ENCODE results near the gene HOXC12. TPM values are rescaled to one million over a fixed set of nuclear protein-coding genes. Genes with fewer than 3 reads are reported as not detected.

Gene HOXC12
- total RNA-seq = not detected

- H3K4me1 Mint-ChIP-seq (ENCODE audit: low read depth) = peaks cover 42% of the 10 kb centered on the region
- no peaks in the 10 kb centered on the region for H3K36me3 Mint-ChIP-seq (ENCODE audit: insufficient read depth in 2 of 2)
- H3K4me3 Mint-ChIP-seq = peak within 1 kb of the TSS in 1 of 2 donors; percentile 8
- H3K9me3 Mint-ChIP-seq = no peaks in the 10 kb centered on the region
- H3K27me3 Mint-ChIP-seq (ENCODE audit: low read depth) = peaks cover 91% of the 10 kb centered on the region
- H3K27ac Mint-ChIP-seq = peak within 1 kb of the TSS; percentile 45
- no peak for ATAC-seq (replicated peaks in 1 of 2)
- DNase-seq = no peak
These were observed at the start of gene HOXC12 for GRCh38 chr12:53954694-53955035. TSS of gene HOXC12 (plus strand) at chr12:53954903. CDS start at chr12:53954930, 27 bp downstream.

- H3K9me3 Mint-ChIP-seq = no peaks in the 10 kb centered on the region
- no peaks in the 10 kb centered on the region for H3K4me1 Mint-ChIP-seq (ENCODE audit: low read depth)
- no peaks in the 10 kb centered on the region for H3K36me3 Mint-ChIP-seq (ENCODE audit: insufficient read depth in 2 of 2)
- ATAC-seq (replicated peaks in 1 of 2) = no peak
- peaks cover 20% of the 10 kb centered on the region for H3K27me3 Mint-ChIP-seq (ENCODE audit: low read depth)
- DNase-seq = no peak
- H3K27ac Mint-ChIP-seq = no peak overlapping the region
- H3K4me3 Mint-ChIP-seq = no peak overlapping the region
These were observed 47.6 kb upstream of the HOXC12 start for GRCh38 chr12:53907103-53907502.

GRCh38 chr12:53916788-53917655, 37.7 kb upstream of the HOXC12 start:
- no peak for ATAC-seq (replicated peaks in 1 of 2)

GRCh38 chr12:53924521-53925405, 29.9 kb upstream of the HOXC12 start:
- H3K4me3 Mint-ChIP-seq = no peak overlapping the region
- H3K27ac Mint-ChIP-seq = no peak overlapping the region
- no peak for ATAC-seq (replicated peaks in 1 of 2)
- peaks cover 0 to 7% of the 10 kb centered on the region in 2 donors for H3K36me3 Mint-ChIP-seq (ENCODE audit: insufficient read depth in 2 of 2)
- no peaks in the 10 kb centered on the region for H3K9me3 Mint-ChIP-seq
- H3K27me3 Mint-ChIP-seq (ENCODE audit: low read depth) = peaks cover 93% of the 10 kb centered on the region
- DNase-seq = no peak
- H3K4me1 Mint-ChIP-seq (ENCODE audit: low read depth) = peaks cover 4% of the 10 kb centered on the region

More at GRCh38 chr12:53916788-53917655, 37.7 kb upstream of the HOXC12 start:
- peaks cover 47% of the 10 kb centered on the region for H3K27me3 Mint-ChIP-seq (ENCODE audit: low read depth)
- no peak overlapping the region for H3K27ac Mint-ChIP-seq
- no peaks in the 10 kb centered on the region for H3K36me3 Mint-ChIP-seq (ENCODE audit: insufficient read depth in 2 of 2)
- H3K4me3 Mint-ChIP-seq = no peak overlapping the region
- H3K9me3 Mint-ChIP-seq = no peaks in the 10 kb centered on the region
- no peak for DNase-seq
- no peaks in the 10 kb centered on the region for H3K4me1 Mint-ChIP-seq (ENCODE audit: low read depth)

- H3K36me3 Mint-ChIP-seq (ENCODE audit: insufficient read depth in 2 of 2) = peaks cover 0 to 7% of the 10 kb centered on the region in 2 donors
- H3K4me3 Mint-ChIP-seq = no peak overlapping the region
- H3K27me3 Mint-ChIP-seq (ENCODE audit: low read depth) = peaks cover 99% of the 10 kb centered on the region
- no peaks in the 10 kb centered on the region for H3K9me3 Mint-ChIP-seq
- no peak overlapping the region for H3K27ac Mint-ChIP-seq
- no peak for ATAC-seq (replicated peaks in 1 of 2)
- peaks cover 8% of the 10 kb centered on the region for H3K4me1 Mint-ChIP-seq (ENCODE audit: low read depth)
- no peak for DNase-seq
These were observed 27.3 kb upstream of the HOXC12 start for GRCh38 chr12:53927220-53928029.

- no peak overlapping the region for H3K27ac Mint-ChIP-seq
- ATAC-seq (replicated peaks in 1 of 2) = no peak
- no peak for DNase-seq
- H3K4me3 Mint-ChIP-seq = no peak overlapping the region
- H3K36me3 Mint-ChIP-seq (ENCODE audit: insufficient read depth in 2 of 2) = peaks cover 0 to 7% of the 10 kb centered on the region in 2 donors
- peaks cover 8% of the 10 kb centered on the region for H3K4me1 Mint-ChIP-seq (ENCODE audit: low read depth)
- H3K9me3 Mint-ChIP-seq = no peaks in the 10 kb centered on the region
- peaks cover 99% of the 10 kb centered on the region for H3K27me3 Mint-ChIP-seq (ENCODE audit: low read depth)
These were observed 26.5 kb upstream of the HOXC12 start for GRCh38 chr12:53928054-53928835.

GRCh38 chr12:53929527-53929926, 25.2 kb upstream of the HOXC12 start:
- DNase-seq (no peak), ATAC-seq (replicated peaks in 1 of 2) (no peak)
- Mint-ChIP-seq H3K36me3 (ENCODE audit: insufficient read depth in 2 of 2) (peaks cover 0 to 7% of the 10 kb centered on the region in 2 donors), H3K27me3 (ENCODE audit: low read depth) (peaks cover 99% of the 10 kb centered on the region), H3K4me1 (ENCODE audit: low read depth) (peaks cover 8% of the 10 kb centered on the region), H3K27ac (no peak overlapping the region), H3K9me3 (no peaks in the 10 kb centered on the region), H3K4me3 (no peak overlapping the region)

GRCh38 chr12:53930591-53931255, 24.0 kb upstream of the HOXC12 start:
- Mint-ChIP-seq H3K36me3 (ENCODE audit: insufficient read depth in 2 of 2) (peaks cover 0 to 7% of the 10 kb centered on the region in 2 donors), H3K27ac (no peak overlapping the region), H3K4me1 (ENCODE audit: low read depth) (peaks cover 17% of the 10 kb centered on the region), H3K4me3 (no peak overlapping the region), H3K9me3 (no peaks in the 10 kb centered on the region), H3K27me3 (ENCODE audit: low read depth) (peaks cover 99% of the 10 kb centered on the region)
- ATAC-seq (replicated peaks in 1 of 2) (no peak), DNase-seq (no peak)

GRCh38 chr12:53931844-53932581, 22.7 kb upstream of the HOXC12 start:
- DNase-seq = no peak
- Mint-ChIP-seq H3K27me3 (ENCODE audit: low read depth) (peaks cover 99% of the 10 kb centered on the region), H3K4me3 (no peak overlapping the region), H3K9me3 (no peaks in the 10 kb centered on the region), H3K27ac (no peak overlapping the region), H3K36me3 (ENCODE audit: insufficient read depth in 2 of 2) (peaks cover 0 to 8% of the 10 kb centered on the region in 2 donors), H3K4me1 (ENCODE audit: low read depth) (peaks cover 21% of the 10 kb centered on the region)
- no peak for ATAC-seq (replicated peaks in 1 of 2)

- no peaks in the 10 kb centered on the region for H3K9me3 Mint-ChIP-seq
- peaks cover 26% of the 10 kb centered on the region for H3K4me1 Mint-ChIP-seq (ENCODE audit: low read depth)
- peaks cover 100% of the 10 kb centered on the region for H3K27me3 Mint-ChIP-seq (ENCODE audit: low read depth)
- ATAC-seq (replicated peaks in 1 of 2) (no peak), DNase-seq (no peak)
- H3K27ac Mint-ChIP-seq = peak overlapping the region; percentile 10
- no peak overlapping the region for H3K4me3 Mint-ChIP-seq
- peaks cover 0 to 6% of the 10 kb centered on the region in 2 donors for H3K36me3 Mint-ChIP-seq (ENCODE audit: insufficient read depth in 2 of 2)
These were observed 21.8 kb upstream of the HOXC12 start for GRCh38 chr12:53932915-53933314.
